Measurements from ENCODE around the gene EPB41L3.

EPB41L3 gene

DNA sequence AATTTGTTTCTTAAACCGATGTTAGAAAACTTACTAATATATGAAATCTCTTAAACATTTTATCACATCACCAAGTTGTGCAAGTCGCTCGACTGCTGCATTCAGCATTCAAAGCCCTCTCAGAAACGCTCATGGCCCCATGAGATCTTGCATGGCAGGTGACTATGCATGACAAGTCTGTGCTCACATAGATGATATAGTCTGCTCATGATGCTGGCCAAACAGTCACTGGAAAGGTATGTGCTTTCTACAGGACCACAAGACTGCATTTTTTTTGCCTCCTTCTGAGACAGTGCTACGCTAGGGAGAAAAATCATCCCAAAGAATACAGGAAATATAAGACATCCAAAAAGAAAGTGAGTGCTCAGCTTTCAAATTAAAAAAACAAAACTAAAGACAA is 150.0 kb downstream of the EPB41L3 start:
- no peaks in the 10 kb centered on the region for H3K79me2 ChIP-seq (ENCODE audit: insufficient read depth, low read length)
- H3K27me3 ChIP-seq (ENCODE audit: insufficient read depth, low read length) = no peaks in the 10 kb centered on the region
- H3K36me3 ChIP-seq (ENCODE audit: insufficient read depth, low read length) = no peaks in the 10 kb centered on the region
- H3K27ac ChIP-seq (ENCODE audit: low read depth, low read length, poor library complexity, severe bottlenecking) = no peak overlapping the region
- H3K9me3 ChIP-seq (ENCODE audit: low read length) = no peaks in the 10 kb centered on the region
- no peak overlapping the region for H2AFZ ChIP-seq (ENCODE audit: low read length)
- H3K9ac ChIP-seq (ENCODE audit: low read length) = no peak overlapping the region
- no peaks in the 10 kb centered on the region for H3K9me2 ChIP-seq (ENCODE audit: low read depth, low read length)
- H3K4me2 ChIP-seq (ENCODE audit: low read length) = no peak overlapping the region
- no peaks in the 10 kb centered on the region for H4K20me1 ChIP-seq (ENCODE audit: insufficient read depth, low read length)
- H3K4me3 ChIP-seq (ENCODE audit: low read depth, low read length, poor library complexity, severe bottlenecking) = no peak overlapping the region
- H3K4me1 ChIP-seq (ENCODE audit: insufficient read depth, low read length, severe bottlenecking) = no peaks in the 10 kb centered on the region
- no peaks in the 10 kb centered on the region for H3F3A ChIP-seq (ENCODE audit: insufficient read depth, low read length)
- TF ChIP-seq EZH2 (IDR thresholded peaks at IDR 0.05; ENCODE audit: borderline replicate concordance, low read length) = no peak
- TF ChIP-seq, protein P1, sequence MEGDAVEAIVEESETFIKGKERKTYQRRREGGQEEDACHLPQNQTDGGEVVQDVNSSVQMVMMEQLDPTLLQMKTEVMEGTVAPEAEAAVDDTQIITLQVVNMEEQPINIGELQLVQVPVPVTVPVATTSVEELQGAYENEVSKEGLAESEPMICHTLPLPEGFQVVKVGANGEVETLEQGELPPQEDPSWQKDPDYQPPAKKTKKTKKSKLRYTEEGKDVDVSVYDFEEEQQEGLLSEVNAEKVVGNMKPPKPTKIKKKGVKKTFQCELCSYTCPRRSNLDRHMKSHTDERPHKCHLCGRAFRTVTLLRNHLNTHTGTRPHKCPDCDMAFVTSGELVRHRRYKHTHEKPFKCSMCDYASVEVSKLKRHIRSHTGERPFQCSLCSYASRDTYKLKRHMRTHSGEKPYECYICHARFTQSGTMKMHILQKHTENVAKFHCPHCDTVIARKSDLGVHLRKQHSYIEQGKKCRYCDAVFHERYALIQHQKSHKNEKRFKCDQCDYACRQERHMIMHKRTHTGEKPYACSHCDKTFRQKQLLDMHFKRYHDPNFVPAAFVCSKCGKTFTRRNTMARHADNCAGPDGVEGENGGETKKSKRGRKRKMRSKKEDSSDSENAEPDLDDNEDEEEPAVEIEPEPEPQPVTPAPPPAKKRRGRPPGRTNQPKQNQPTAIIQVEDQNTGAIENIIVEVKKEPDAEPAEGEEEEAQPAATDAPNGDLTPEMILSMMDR (IDR thresholded peaks at IDR 0.05; ENCODE audit: low read length) = no peak

DNA sequence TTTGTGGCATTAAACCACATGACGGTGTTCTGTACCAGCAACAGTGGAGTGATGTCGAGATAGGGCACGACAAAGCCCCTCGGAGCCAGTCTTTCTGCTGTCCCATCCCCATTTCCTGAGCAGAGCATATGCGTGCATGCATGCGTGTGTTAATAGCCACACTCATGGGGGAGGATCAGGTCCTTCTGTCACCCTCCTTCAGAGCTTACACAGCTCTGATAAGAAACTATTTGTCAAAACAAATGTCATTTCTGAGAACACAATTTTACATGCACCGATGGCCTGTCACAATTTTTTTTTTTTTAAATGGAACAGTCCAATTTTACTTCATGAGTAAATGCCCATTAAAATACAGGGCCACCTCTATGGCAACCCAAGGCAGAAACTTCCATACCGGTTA is 152.4 kb downstream of the EPB41L3 start:
- no peaks in the 10 kb centered on the region for H3K36me3 ChIP-seq (ENCODE audit: insufficient read depth, low read length)
- H3K9ac ChIP-seq (ENCODE audit: low read length) = no peak overlapping the region
- no peak overlapping the region for H3K4me2 ChIP-seq (ENCODE audit: low read length)
- H2AFZ ChIP-seq (ENCODE audit: low read length) = no peak overlapping the region
- no peak overlapping the region for H3K4me3 ChIP-seq (ENCODE audit: low read depth, low read length, poor library complexity, severe bottlenecking)
- H3F3A ChIP-seq (ENCODE audit: insufficient read depth, low read length) = no peaks in the 10 kb centered on the region
- H3K27me3 ChIP-seq (ENCODE audit: insufficient read depth, low read length) = no peaks in the 10 kb centered on the region
- TF ChIP-seq EZH2 (IDR thresholded peaks at IDR 0.05; ENCODE audit: borderline replicate concordance, low read length) = no peak
- no peaks in the 10 kb centered on the region for H4K20me1 ChIP-seq (ENCODE audit: insufficient read depth, low read length)
- H3K27ac ChIP-seq (ENCODE audit: low read depth, low read length, poor library complexity, severe bottlenecking) = no peak overlapping the region
- no peaks in the 10 kb centered on the region for H3K79me2 ChIP-seq (ENCODE audit: insufficient read depth, low read length)
- no peaks in the 10 kb centered on the region for H3K9me3 ChIP-seq (ENCODE audit: low read length)
- no peaks in the 10 kb centered on the region for H3K4me1 ChIP-seq (ENCODE audit: insufficient read depth, low read length, severe bottlenecking)
- no peaks in the 10 kb centered on the region for H3K9me2 ChIP-seq (ENCODE audit: low read depth, low read length)

DNA sequence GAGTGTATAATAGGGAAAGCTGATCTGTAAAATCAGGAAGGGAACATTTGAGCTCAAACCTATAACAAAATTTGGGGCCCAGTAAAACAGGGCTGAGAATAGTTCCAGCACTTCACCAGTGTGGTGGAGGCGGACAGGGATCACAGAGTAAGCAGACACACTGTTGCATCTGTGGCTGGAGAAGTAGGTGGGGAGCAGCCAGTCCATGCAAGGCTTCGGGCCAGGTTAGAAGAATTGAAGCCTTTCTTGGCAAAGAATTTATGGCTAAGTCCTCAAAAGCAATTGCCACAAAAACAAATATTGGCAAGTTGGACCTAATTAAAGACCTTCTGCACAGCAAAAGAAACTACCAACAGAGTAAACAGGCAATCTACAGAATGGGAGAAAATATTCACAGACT is 154.4 kb downstream of the EPB41L3 start:
- Histone ChIP-seq H3K36me3 (ENCODE audit: insufficient read depth, low read length) (no peaks in the 10 kb centered on the region), H2AFZ (ENCODE audit: low read length) (no peak overlapping the region), H3K4me2 (ENCODE audit: low read length) (no peak overlapping the region), H3K9ac (ENCODE audit: low read length) (no peak overlapping the region), H3K4me1 (ENCODE audit: insufficient read depth, low read length, severe bottlenecking) (no peaks in the 10 kb centered on the region), H3K9me3 (ENCODE audit: low read length) (no peaks in the 10 kb centered on the region), H3K27ac (ENCODE audit: low read depth, low read length, poor library complexity, severe bottlenecking) (no peak overlapping the region), H3K79me2 (ENCODE audit: insufficient read depth, low read length) (no peaks in the 10 kb centered on the region), H3F3A (ENCODE audit: insufficient read depth, low read length) (no peaks in the 10 kb centered on the region), H3K27me3 (ENCODE audit: insufficient read depth, low read length) (no peaks in the 10 kb centered on the region), H4K20me1 (ENCODE audit: insufficient read depth, low read length) (no peaks in the 10 kb centered on the region), H3K4me3 (ENCODE audit: low read depth, low read length, poor library complexity, severe bottlenecking) (no peak overlapping the region), H3K9me2 (ENCODE audit: low read depth, low read length) (no peaks in the 10 kb centered on the region)
- TF ChIP-seq, protein P1 (IDR thresholded peaks at IDR 0.05; ENCODE audit: low read length) = no peak
- TF ChIP-seq EZH2 (IDR thresholded peaks at IDR 0.05; ENCODE audit: borderline replicate concordance, low read length) = no peak

DNA sequence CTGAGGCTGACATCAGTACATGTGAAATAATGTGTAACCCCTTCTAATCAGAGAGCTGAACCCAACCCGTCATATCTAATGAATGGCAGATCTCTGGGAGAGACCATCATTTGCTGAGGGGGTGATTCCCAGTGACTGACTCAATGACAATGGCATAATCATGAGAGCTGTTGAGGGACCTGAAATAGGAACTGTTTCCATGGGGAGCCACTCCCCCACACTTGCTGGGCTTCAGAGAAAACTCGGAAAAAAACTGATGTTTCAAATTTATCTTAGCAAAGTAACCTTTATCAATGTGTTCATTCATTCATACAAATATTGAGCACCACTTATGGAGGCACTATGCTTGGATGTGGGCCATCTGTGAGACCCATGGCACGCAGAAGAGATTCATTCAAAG is 154.9 kb downstream of the EPB41L3 start:
- H3K79me2 ChIP-seq (ENCODE audit: insufficient read depth, low read length) = no peaks in the 10 kb centered on the region
- no peaks in the 10 kb centered on the region for H3F3A ChIP-seq (ENCODE audit: insufficient read depth, low read length)
- no peaks in the 10 kb centered on the region for H3K4me1 ChIP-seq (ENCODE audit: insufficient read depth, low read length, severe bottlenecking)
- no peak for TF ChIP-seq EZH2 (IDR thresholded peaks at IDR 0.05; ENCODE audit: borderline replicate concordance, low read length)
- TF ChIP-seq, protein P1 (IDR thresholded peaks at IDR 0.05; ENCODE audit: low read length) = no peak
- H3K27ac ChIP-seq (ENCODE audit: low read depth, low read length, poor library complexity, severe bottlenecking) = no peak overlapping the region
- H3K4me3 ChIP-seq (ENCODE audit: low read depth, low read length, poor library complexity, severe bottlenecking) = no peak overlapping the region
- no peaks in the 10 kb centered on the region for H3K9me3 ChIP-seq (ENCODE audit: low read length)
- H2AFZ ChIP-seq (ENCODE audit: low read length) = no peak overlapping the region
- H3K36me3 ChIP-seq (ENCODE audit: insufficient read depth, low read length) = no peaks in the 10 kb centered on the region
- no peaks in the 10 kb centered on the region for H3K27me3 ChIP-seq (ENCODE audit: insufficient read depth, low read length)
- no peaks in the 10 kb centered on the region for H3K9me2 ChIP-seq (ENCODE audit: low read depth, low read length)
- H3K4me2 ChIP-seq (ENCODE audit: low read length) = no peak overlapping the region
- no peaks in the 10 kb centered on the region for H4K20me1 ChIP-seq (ENCODE audit: insufficient read depth, low read length)
- H3K9ac ChIP-seq (ENCODE audit: low read length) = no peak overlapping the region

All from OCI-LY1 (cell line).